Heart left ventricle (tissue), 16 donors: ENCODE measurements around the gene MPP3. TPM values are rescaled to one million over a fixed set of nuclear protein-coding genes. Genes with fewer than 3 reads are reported as not detected.
A peak's percentile ranks its signal among the peaks of the same experiment; 100 is the strongest.

ENCODE experiments used
- ATAC-seq, 4 donors: fragments of 200-7000 bp; cut with Tn5 transposase; one replicate each; pipeline ENCODE4 v1.9.1; 2020 to 2022; ENCODE audit warnings: moderate library complexity in 4 of 4, mild to moderate bottlenecking in 3 of 4, moderate number of reproducible peaks in 1 of 4
- DNase-seq, 5 donors: peaks; one replicate each; pipeline ENCODE4 v3.0.0-alpha.2; 2020
- H3K27ac ChIP-seq, 12 donors: fragments of 200-600 bp; sonication (generic) in 4 of 12; one replicate each; pipeline versions ENCODE4 v1.5.0 to v1.8.0; 2016 to 2022; ENCODE audit warnings: mild to moderate bottlenecking in 2 of 12
- H3K27me3 ChIP-seq, 9 donors: fragments of 200-600 bp; sonication (generic) in 2 of 9; one replicate each; pipeline versions ENCODE4 v1.5.1 to v1.8.0; 2016 to 2022; ENCODE audit warnings: mild to moderate bottlenecking in 3 of 9
- H3K36me3 ChIP-seq, 9 donors: fragments of 200-600 bp; sonication (generic) in 2 of 9; one replicate each; pipeline versions ENCODE4 v1.5.0 to v1.8.0; 2018 to 2022; ENCODE audit warnings: mild to moderate bottlenecking in 2 of 9
- H3K4me1 ChIP-seq, 12 donors: fragments of 200-600 bp; sonication (generic) in 4 of 12; one replicate each; pipeline versions ENCODE4 v1.5.0 to v1.8.0; 2016 to 2022; ENCODE audit warnings: mild to moderate bottlenecking in 3 of 12
- H3K4me3 ChIP-seq, 12 donors: fragments of 200-600 bp; sonication (generic) in 4 of 12; one replicate each; pipeline versions ENCODE4 v1.5.0 to v1.8.0; 2017 to 2022; ENCODE audit warnings: mild to moderate bottlenecking in 9 of 12, moderate library complexity in 4 of 12
- H3K9me3 ChIP-seq, 12 donors: fragments of 200-600 bp; sonication (generic) in 4 of 12; one replicate each; pipeline versions ENCODE4 v1.5.0 to v1.8.0; 2016 to 2022; ENCODE audit warnings: mild to moderate bottlenecking in 1 of 12
- POLR2A ChIP-seq, 2 donors: fragments of 450-650 bp; IDR thresholded peaks; one replicate each; pipeline ENCODE4 v1.6.1; 2017; ENCODE audit warnings: antibody characterized with exemption in 2 of 2, mild to moderate bottlenecking in 2 of 2, moderate library complexity in 2 of 2
- WGBS, 4 donors: extraction: QIAGEN DNeasy Blood & Tissue Kit in 2 of 4; methylation state at CpG; one replicate each; pipeline versions ENCODE4 v1.1.5 to v1.1.7; 2013 to 2018; 5-methylcytosine and 5-hydroxymethylcytosine counted together
- intact Hi-C, 10 donors: fragments of 100-400 bp; cut with DNase I; formaldehyde crosslinking; loops; one replicate each; pipeline versions ENCODE4 v1.11.1 to v1.14.2; 2022
- long read RNA-seq, 3 donors: library from polyadenylated mRNA; unstranded; transcript quantifications; one replicate each; pipeline ENCODE4 v2.0.0, GENCODE V29; 2020 to 2021
- polyA plus RNA-seq, 2 donors: library from polyadenylated mRNA; stranded (reverse); fragments of 200-250 nt; gene quantifications; one replicate each; pipeline ENCODE4 v1.2.3, GENCODE V29; 2013
- total RNA-seq, 9 donors: library from RNA; depleted of rRNA in 2 of 9; stranded (reverse); fragments of >200 nt in 2 of 9; fragmentation: NEBNext Ultra II Directional in 3 of 9; extraction: Animal tissue kit (Norgen Biotek cat#: 25700) in 3 of 9; gene quantifications; one replicate each; pipeline versions ENCODE4 v1.1.0 to v1.2.4, GENCODE V29; 2016 to 2023
- TF ChIP-seq, protein P1 (sequence below), 12 donors: fragments of 200-600 bp; sonication (generic) in 4 of 12; IDR thresholded peaks; one replicate each; pipeline versions ENCODE4 v1.5.0 to v1.8.0; 2018 to 2022; ENCODE audit warnings: antibody characterized with exemption in 12 of 12, mild to moderate bottlenecking in 5 of 12
- donor health status: ischemic (EF 13 %, LVEDD 7.1; RV severe dilation, severe dysfunction).
- donor health status: healthy with polysubstance abuse.
- donor health status: DM: no; HTN: yes; CAD: no.
- donor health status: DM: no; HTN: no; CAD: no.
- donor health status: ischemic (EF 25% LVEDD 6.9; RV normal size, moderate dysfunction).
- donor health status: ischemic (EF 25% LVEDD 5.7; RV mildly dilated, moderate dysfunction).
- donor health status: healthy.
- donor health status: DM: yes; HTN: yes; CAD: no.
- donor health status: ischemic (EF 35%, LVEDD 5.7; RV mildly dilated, moderate dysfunction).
- donor health status: nonischemic (EF 11% LVEDD 7.7; RV severe dilation, severe dysfunction).
- donor health status: DM: yes; HTN: yes; CAD: no.
- donor health status: PGD.
- donor health status: ischemic (EF 29% LVEDD 5.4; RV normal size, mild dysfunction).
- donor health status: nonischemic (EF 23%, LVEDD 6.1; RV moderate dilation, normal function).

MPP3 gene
- total RNA-seq (10 to 100 TPM; 13.8 to 70.2 (median 25.3) TPM), polyA plus RNA-seq (10 to 100 TPM; 40.0 to 45.4 TPM)
- long read RNA-seq, donor 1, partial matches to known transcripts, result 15 of 50 reads
- long read RNA-seq, donor 1, other reads (novel, unspliced or antisense), result 33 of 50 reads
- long read RNA-seq, donor 2, transcript MPP3-208 (19 exons, 2,186 nt), result major isoform, 12 of 173 reads
- long read RNA-seq, donor 2, partial matches to known transcripts, result 102 of 173 reads
- long read RNA-seq, donor 2, other reads (novel, unspliced or antisense), result 55 of 173 reads
- long read RNA-seq, donor 3, partial matches to known transcripts, result 12 of 34 reads
- long read RNA-seq, donor 3, other reads (novel, unspliced or antisense), result 21 of 34 reads

- WGBS, 4 donors, result 2 to 5% (median 3%) methylated on average over 38 to 85 of the region's 87 CpGs
- intact Hi-C loops, result loop anchor here in 8 of 10 donors (2.0 to 10.0 kb wide), 4 partner anchors 48 to 56 kb away; partner anchors contain the start of genes CFAP97D1 (in 4 of the 8) and DUSP3 (in 4 of the 8)
- ATAC-seq, result peak; percentile 24 to 84 (median 74)
- peak; percentile 72 to 86 (median 80) for DNase-seq
- Histone ChIP-seq H3K4me1 (peaks cover 0 to 54% (median 15%) of the 10 kb centered on the region in 12 donors), H3K27me3 (no peaks in the 10 kb centered on the region), H3K36me3 (peaks cover 0 to 28% (median 17%) of the 10 kb centered on the region in 9 donors), H3K9me3 (no peaks in the 10 kb centered on the region), H3K27ac (peak within 1 kb of the TSS; percentile 66 to 96 (median 83)), H3K4me3 (peak within 1 kb of the TSS; percentile 64 to 93 (median 78))
- peak; percentile 81 to 89 for TF ChIP-seq POLR2A (IDR thresholded peaks at IDR 0.05)
- TF ChIP-seq, protein P1, sequence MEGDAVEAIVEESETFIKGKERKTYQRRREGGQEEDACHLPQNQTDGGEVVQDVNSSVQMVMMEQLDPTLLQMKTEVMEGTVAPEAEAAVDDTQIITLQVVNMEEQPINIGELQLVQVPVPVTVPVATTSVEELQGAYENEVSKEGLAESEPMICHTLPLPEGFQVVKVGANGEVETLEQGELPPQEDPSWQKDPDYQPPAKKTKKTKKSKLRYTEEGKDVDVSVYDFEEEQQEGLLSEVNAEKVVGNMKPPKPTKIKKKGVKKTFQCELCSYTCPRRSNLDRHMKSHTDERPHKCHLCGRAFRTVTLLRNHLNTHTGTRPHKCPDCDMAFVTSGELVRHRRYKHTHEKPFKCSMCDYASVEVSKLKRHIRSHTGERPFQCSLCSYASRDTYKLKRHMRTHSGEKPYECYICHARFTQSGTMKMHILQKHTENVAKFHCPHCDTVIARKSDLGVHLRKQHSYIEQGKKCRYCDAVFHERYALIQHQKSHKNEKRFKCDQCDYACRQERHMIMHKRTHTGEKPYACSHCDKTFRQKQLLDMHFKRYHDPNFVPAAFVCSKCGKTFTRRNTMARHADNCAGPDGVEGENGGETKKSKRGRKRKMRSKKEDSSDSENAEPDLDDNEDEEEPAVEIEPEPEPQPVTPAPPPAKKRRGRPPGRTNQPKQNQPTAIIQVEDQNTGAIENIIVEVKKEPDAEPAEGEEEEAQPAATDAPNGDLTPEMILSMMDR (IDR thresholded peaks at IDR 0.05), result no peak
These were observed at the start of gene MPP3 for GRCh38 chr17:43832976-43833829. Gene MPP3, minus strand, starts transcription at chr17:43833146. Its CDS starts 1,240 bp downstream, at chr17:43831906.

- H3K36me3 ChIP-seq, result peaks cover 0 to 30% (median 3%) of the 10 kb centered on the region in 9 donors
- no peak for ATAC-seq
- no peak overlapping the region for H3K27ac ChIP-seq
- H3K4me1 ChIP-seq, result peaks cover 0 to 18% (median 4%) of the 10 kb centered on the region in 12 donors
- H3K27me3 ChIP-seq, result no peaks in the 10 kb centered on the region
- DNase-seq, result no peak
- intact Hi-C loops, result loop anchor here in 2 of 10 donors (10.0 kb wide), 2 partner anchors 57 to 123 kb away; partner anchors contain the start of gene NAGS (in 1 of the 2)
- H3K4me3 ChIP-seq, result no peak overlapping the region
- no peak for TF ChIP-seq POLR2A (IDR thresholded peaks at IDR 0.05)
- TF ChIP-seq, protein P1 (IDR thresholded peaks at IDR 0.05), result no peak
- H3K9me3 ChIP-seq, result no peaks in the 10 kb centered on the region
- 93 to 94% (median 93%) methylated on average over 16 to 27 of the region's 27 CpGs for WGBS, 4 donors
These were observed 49.0 kb upstream of the MPP3 start for GRCh38 chr17:43881758-43882505.

GRCh38 chr17:43881181-43881580 is 48.2 kb upstream of the MPP3 start:
- TF ChIP-seq POLR2A (IDR thresholded peaks at IDR 0.05), result no peak
- TF ChIP-seq, protein P1 (IDR thresholded peaks at IDR 0.05), result no peak
- no peaks in the 10 kb centered on the region for H3K27me3 ChIP-seq
- DNase-seq, result peak in 1 of 5 donors; percentile 53
- intact Hi-C loops, result loop anchor here in 2 of 10 donors (10.0 kb wide), 2 partner anchors 56 to 124 kb away; partner anchors contain the start of gene NAGS (in 1 of the 2)
- no peak overlapping the region for H3K4me3 ChIP-seq
- H3K9me3 ChIP-seq, result no peaks in the 10 kb centered on the region
- H3K36me3 ChIP-seq, result peaks cover 0 to 30% (median 3%) of the 10 kb centered on the region in 9 donors
- H3K27ac ChIP-seq, result no peak overlapping the region
- ATAC-seq, result no peak
- WGBS, 4 donors, result 88 to 96% (median 95%) methylated on average over 8 to 12 of the region's 12 CpGs
- H3K4me1 ChIP-seq, result peaks cover 0 to 22% (median 4%) of the 10 kb centered on the region in 12 donors
